OCI-LY3 (cell line): ENCODE results near the gene EFHD1.

ENCODE experiments used
- H2AFZ ChIP-seq: fragments of 200-600, 300-600 bp; shearing (Covaris generic); 2 replicates; pipeline ENCODE4 v1.6.0; 2014; ENCODE audit warnings: antibody characterized with exemption, low read depth, low read length
- H3K27ac ChIP-seq: fragments of 200-600, 300-600 bp; sonication (generic); 2 replicates; pipeline ENCODE4 v1.5.1; 2014; ENCODE audit warnings: mild to moderate bottlenecking, low read length, moderate library complexity, mixed read lengths
- H3K27me3 ChIP-seq: fragments of 200-600, 300-600 bp; sonication (generic); 2 replicates; pipeline ENCODE4 v1.6.1; 2014; ENCODE audit warnings: low read depth, low read length, mixed read lengths
- H3K36me3 ChIP-seq: fragments of 200-600, 300-600 bp; sonication (generic); replicated peaks from 2 replicates; pipeline ENCODE3; 2014; ENCODE audit warnings: low read depth, low read length, mixed read lengths
- H3K4me1 ChIP-seq: fragments of 300-600, 200-600 bp; sonication (generic); 2 replicates; pipeline ENCODE4 v1.6.1; 2014; ENCODE audit warnings: low read length, mixed read lengths
- H3K4me2 ChIP-seq: fragments of 200-600, 300-600 bp; sonication (generic); 2 replicates; pipeline ENCODE4 v1.6.1; 2014; ENCODE audit warnings: low read length, mixed read lengths
- H3K4me3 ChIP-seq: fragments of 300-600, 200-600 bp; sonication (generic); 2 replicates; pipeline ENCODE4 v1.5.1; 2014; ENCODE audit warnings: antibody characterized with exemption, mild to moderate bottlenecking, low read length, moderate library complexity
- H3K79me2 ChIP-seq: fragments of 300-600, 200-600 bp; shearing (Covaris generic); 2 replicates; pipeline ENCODE4 v1.6.1; 2014; ENCODE audit warnings: mild to moderate bottlenecking, low read length, mixed read lengths
- H3K9ac ChIP-seq: fragments of 300-600, 200-600 bp; shearing (Covaris generic); 2 replicates; pipeline ENCODE4 v1.6.0; 2014; ENCODE audit warnings: mild to moderate bottlenecking, low read length, moderate library complexity
- H3K9me3 ChIP-seq: fragments of 200-600, 300-600 bp; shearing (Covaris generic); 2 replicates; pipeline ENCODE4 v1.6.1; 2014; ENCODE audit warnings: low read length, mixed read lengths; ENCODE audit not compliant: insufficient read depth
- H4K20me1 ChIP-seq: fragments of 200-600, 300-600 bp; sonication (generic); 2 replicates; pipeline ENCODE4 v1.6.1; 2016; ENCODE audit warnings: low read length, mixed read lengths; ENCODE audit not compliant: insufficient read depth
- EZH2phosphoT487 ChIP-seq: fragments of 200-600 bp; shearing (Covaris generic); IDR thresholded peaks from 2 replicates; pipeline ENCODE4 v1.6.1; 2018; ENCODE audit warnings: antibody characterized with exemption, mixed run types, low read depth
- TF ChIP-seq, protein P1 (sequence below): fragments of 200-600, 300-600 bp; sonication (generic); IDR thresholded peaks from 2 replicates; pipeline ENCODE4 v1.5.1; 2014; ENCODE audit warnings: antibody characterized with exemption, low read length, low read depth

EFHD1 gene

DNA sequence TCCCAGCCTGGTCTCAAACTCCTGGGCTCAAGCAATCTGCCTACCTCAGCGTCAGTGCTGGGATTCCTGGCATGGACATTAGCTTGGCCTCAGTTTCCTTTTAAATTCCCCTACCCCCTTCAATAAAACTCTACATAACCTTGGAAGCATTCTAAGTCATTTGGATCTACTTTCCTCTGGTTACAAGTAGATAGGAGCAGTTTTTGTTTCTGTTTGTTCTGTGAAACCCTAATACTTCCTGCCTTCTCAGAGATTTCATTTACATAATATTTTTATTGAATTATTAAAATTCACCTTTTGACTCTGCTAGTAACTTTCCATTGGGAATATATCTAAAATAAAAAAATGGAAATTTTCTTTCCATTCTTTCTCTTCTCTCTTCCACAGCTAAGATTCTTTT lies 89.6 kb downstream of the EFHD1 start:
- H3K4me3 ChIP-seq: no peak overlapping the region
- no peak overlapping the region for H3K9ac ChIP-seq
- TF ChIP-seq, protein P1, sequence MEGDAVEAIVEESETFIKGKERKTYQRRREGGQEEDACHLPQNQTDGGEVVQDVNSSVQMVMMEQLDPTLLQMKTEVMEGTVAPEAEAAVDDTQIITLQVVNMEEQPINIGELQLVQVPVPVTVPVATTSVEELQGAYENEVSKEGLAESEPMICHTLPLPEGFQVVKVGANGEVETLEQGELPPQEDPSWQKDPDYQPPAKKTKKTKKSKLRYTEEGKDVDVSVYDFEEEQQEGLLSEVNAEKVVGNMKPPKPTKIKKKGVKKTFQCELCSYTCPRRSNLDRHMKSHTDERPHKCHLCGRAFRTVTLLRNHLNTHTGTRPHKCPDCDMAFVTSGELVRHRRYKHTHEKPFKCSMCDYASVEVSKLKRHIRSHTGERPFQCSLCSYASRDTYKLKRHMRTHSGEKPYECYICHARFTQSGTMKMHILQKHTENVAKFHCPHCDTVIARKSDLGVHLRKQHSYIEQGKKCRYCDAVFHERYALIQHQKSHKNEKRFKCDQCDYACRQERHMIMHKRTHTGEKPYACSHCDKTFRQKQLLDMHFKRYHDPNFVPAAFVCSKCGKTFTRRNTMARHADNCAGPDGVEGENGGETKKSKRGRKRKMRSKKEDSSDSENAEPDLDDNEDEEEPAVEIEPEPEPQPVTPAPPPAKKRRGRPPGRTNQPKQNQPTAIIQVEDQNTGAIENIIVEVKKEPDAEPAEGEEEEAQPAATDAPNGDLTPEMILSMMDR: no peak
- no peak for TF ChIP-seq EZH2phosphoT487
- H3K4me1 ChIP-seq: peaks cover 6% of the 10 kb centered on the region
- no peaks in the 10 kb centered on the region for H3K27me3 ChIP-seq
- H3K27ac ChIP-seq: no peak overlapping the region
- H3K36me3 ChIP-seq: peaks cover 11% of the 10 kb centered on the region
- H4K20me1 ChIP-seq: peaks cover 7% of the 10 kb centered on the region; the same call in 1 of the 2 replicates
- no peaks in the 10 kb centered on the region for H3K9me3 ChIP-seq
- H3K79me2 ChIP-seq: peaks cover 41% of the 10 kb centered on the region
- no peak overlapping the region for H3K4me2 ChIP-seq
- no peak overlapping the region for H2AFZ ChIP-seq

DNA sequence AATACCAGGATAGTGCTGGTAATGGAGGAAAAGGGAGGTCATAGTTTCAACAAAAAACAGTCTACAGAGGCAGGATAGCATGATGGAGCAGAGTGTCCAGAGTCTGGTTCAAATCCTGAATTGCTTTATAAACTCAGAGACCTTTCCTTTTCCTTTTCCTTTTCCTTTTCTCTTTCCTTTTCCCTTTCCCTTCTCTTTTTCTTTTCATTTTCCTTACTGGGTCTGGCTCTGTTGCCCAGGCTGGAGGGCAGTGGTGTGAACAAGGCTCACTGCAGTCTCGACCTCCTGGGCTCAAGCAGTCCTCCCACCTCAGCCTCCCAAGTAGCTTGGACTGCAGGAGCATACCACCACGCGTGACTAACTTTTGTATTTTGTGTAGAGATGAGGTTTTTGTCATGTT lies 95.4 kb downstream of the EFHD1 start:
- no peak for TF ChIP-seq EZH2phosphoT487
- TF ChIP-seq, protein P1: no peak
- no peak overlapping the region for H3K9ac ChIP-seq
- H2AFZ ChIP-seq: no peak overlapping the region
- no peaks in the 10 kb centered on the region for H3K9me3 ChIP-seq
- H3K36me3 ChIP-seq: peaks cover 3% of the 10 kb centered on the region
- no peaks in the 10 kb centered on the region for H3K27me3 ChIP-seq
- H3K79me2 ChIP-seq: peaks cover 4% of the 10 kb centered on the region
- no peak overlapping the region for H3K4me3 ChIP-seq
- no peak overlapping the region for H3K4me2 ChIP-seq
- H3K27ac ChIP-seq: no peak overlapping the region
- H4K20me1 ChIP-seq: 0 out of 2 replicates have a peak, but pooled peaks cover 2% of the 10 kb centered on the region
- peaks cover 6% of the 10 kb centered on the region for H3K4me1 ChIP-seq

DNA sequence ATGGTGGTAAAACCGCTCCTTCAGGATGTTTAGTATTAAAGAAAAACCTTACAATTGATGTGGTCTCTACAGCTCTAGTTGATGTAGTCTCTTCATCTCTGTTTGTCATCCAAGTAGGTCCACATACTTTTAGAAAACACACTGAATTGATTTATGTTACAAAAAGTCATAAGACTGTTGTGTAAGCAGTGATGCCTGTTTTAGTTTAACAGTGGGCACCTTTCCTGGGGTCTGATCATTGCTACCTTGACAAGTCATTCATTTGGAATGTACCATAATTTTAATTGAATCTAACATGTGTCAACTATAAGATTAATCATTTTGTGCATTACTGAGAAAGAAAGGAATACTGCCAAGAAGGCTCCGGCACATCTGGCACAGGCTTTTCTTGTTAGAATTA lies 98.1 kb downstream of the EFHD1 start:
- no peak overlapping the region for H2AFZ ChIP-seq
- TF ChIP-seq EZH2phosphoT487: no peak
- TF ChIP-seq, protein P1: no peak
- H3K27me3 ChIP-seq: no peaks in the 10 kb centered on the region
- H3K4me3 ChIP-seq: no peak overlapping the region
- H3K27ac ChIP-seq: no peak overlapping the region
- no peaks in the 10 kb centered on the region for H3K79me2 ChIP-seq
- peaks cover 6% of the 10 kb centered on the region for H3K4me1 ChIP-seq
- H3K9me3 ChIP-seq: no peaks in the 10 kb centered on the region
- 0 out of 2 replicates have a peak, but pooled peaks cover 2% of the 10 kb centered on the region for H4K20me1 ChIP-seq
- H3K4me2 ChIP-seq: no peak overlapping the region
- no peak overlapping the region for H3K9ac ChIP-seq
- peaks cover 3% of the 10 kb centered on the region for H3K36me3 ChIP-seq
